SK-N-SH (cell line): Measurements from ENCODE around the gene NRF1.

ENCODE experiments used
- CHD2 ChIP-seq: fragments of 150-350 bp; IDR thresholded peaks from 2 replicates; pipeline ENCODE4 v1.6.1; 2018; ENCODE audit warnings: low read length; ENCODE audit not compliant: partially characterized antibody
- ELF1 ChIP-seq: IDR thresholded peaks from 2 replicates; pipeline ENCODE4 v1.4.0; 2012
- EP300 ChIP-seq, 2 experiments: IDR thresholded peaks; 2 replicates each; pipeline versions ENCODE4 v1.4.0 to v1.6.1; 2012; ENCODE audit warnings: borderline replicate concordance in 1 of 2, low read depth in 1 of 2, low read length in 1 of 2
- MAX ChIP-seq: IDR thresholded peaks from 2 replicates; pipeline ENCODE4 v1.4.0; 2012; ENCODE audit warnings: low read depth
- MEF2A ChIP-seq: IDR thresholded peaks from 2 replicates; pipeline ENCODE4 v1.4.0; 2012; ENCODE audit warnings: low read depth, borderline replicate concordance
- POLR2AphosphoS5 ChIP-seq: IDR thresholded peaks from 2 replicates; pipeline ENCODE4 v1.6.1; 2012; ENCODE audit warnings: low read depth, low read length
- RAD21 ChIP-seq: IDR thresholded peaks from 2 replicates; pipeline ENCODE4 v1.6.1; 2012; ENCODE audit warnings: mild to moderate bottlenecking, low read length
- RCOR1 ChIP-seq: fragments of 150-350 bp; IDR thresholded peaks from 2 replicates; pipeline ENCODE4 v1.6.1; 2017; ENCODE audit warnings: antibody characterized with exemption, low read length
- RXRA ChIP-seq: IDR thresholded peaks from 2 replicates; pipeline ENCODE4 v1.4.0; 2012; ENCODE audit warnings: low read depth, mild to moderate bottlenecking, borderline replicate concordance
- USF2 ChIP-seq: fragments of 150-350 bp; IDR thresholded peaks from 2 replicates; pipeline ENCODE4 v1.6.1; 2017; ENCODE audit warnings: antibody characterized with exemption, low read length, low read depth, borderline replicate concordance
- YY1 ChIP-seq: IDR thresholded peaks from 2 replicates; pipeline ENCODE4 v1.4.0; 2012; ENCODE audit warnings: low read depth, mild to moderate bottlenecking
- TF ChIP-seq, protein P1 (sequence below): fragments of 200-600 bp; sonication (generic); IDR thresholded peaks from 2 replicates; pipeline ENCODE4 v1.6.1; 2017; ENCODE audit warnings: antibody characterized with exemption, mild to moderate bottlenecking, moderate library complexity
- TF ChIP-seq, protein P2 (sequence below): fragments of 150-350 bp; IDR thresholded peaks from 2 replicates; pipeline ENCODE4 v1.6.1; 2016; ENCODE audit warnings: mild to moderate bottlenecking, low read depth, low read length
- TF ChIP-seq, protein P3 (sequence below): IDR thresholded peaks from 2 replicates; pipeline ENCODE4 v1.6.1; 2012; ENCODE audit warnings: mild to moderate bottlenecking, low read depth, low read length, moderate library complexity

GRCh38 chr7:129643550-129644170, 32.1 kb downstream of the NRF1 start:
- TF ChIP-seq POLR2AphosphoS5 (no peak), EP300 (IDR thresholded peaks at IDR 0.05; ENCODE audit: borderline replicate concordance in 1 of 2, low read depth in 1 of 2, low read length in 1 of 2) (no peak), MAX (no peak), YY1 (no peak), ELF1 (no peak), CHD2 (no peak), RXRA (no peak), RAD21 (no peak), RCOR1 (no peak), USF2 (no peak), MEF2A (no peak)
- TF ChIP-seq, protein P1, sequence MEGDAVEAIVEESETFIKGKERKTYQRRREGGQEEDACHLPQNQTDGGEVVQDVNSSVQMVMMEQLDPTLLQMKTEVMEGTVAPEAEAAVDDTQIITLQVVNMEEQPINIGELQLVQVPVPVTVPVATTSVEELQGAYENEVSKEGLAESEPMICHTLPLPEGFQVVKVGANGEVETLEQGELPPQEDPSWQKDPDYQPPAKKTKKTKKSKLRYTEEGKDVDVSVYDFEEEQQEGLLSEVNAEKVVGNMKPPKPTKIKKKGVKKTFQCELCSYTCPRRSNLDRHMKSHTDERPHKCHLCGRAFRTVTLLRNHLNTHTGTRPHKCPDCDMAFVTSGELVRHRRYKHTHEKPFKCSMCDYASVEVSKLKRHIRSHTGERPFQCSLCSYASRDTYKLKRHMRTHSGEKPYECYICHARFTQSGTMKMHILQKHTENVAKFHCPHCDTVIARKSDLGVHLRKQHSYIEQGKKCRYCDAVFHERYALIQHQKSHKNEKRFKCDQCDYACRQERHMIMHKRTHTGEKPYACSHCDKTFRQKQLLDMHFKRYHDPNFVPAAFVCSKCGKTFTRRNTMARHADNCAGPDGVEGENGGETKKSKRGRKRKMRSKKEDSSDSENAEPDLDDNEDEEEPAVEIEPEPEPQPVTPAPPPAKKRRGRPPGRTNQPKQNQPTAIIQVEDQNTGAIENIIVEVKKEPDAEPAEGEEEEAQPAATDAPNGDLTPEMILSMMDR = no peak
- TF ChIP-seq, protein P2, sequence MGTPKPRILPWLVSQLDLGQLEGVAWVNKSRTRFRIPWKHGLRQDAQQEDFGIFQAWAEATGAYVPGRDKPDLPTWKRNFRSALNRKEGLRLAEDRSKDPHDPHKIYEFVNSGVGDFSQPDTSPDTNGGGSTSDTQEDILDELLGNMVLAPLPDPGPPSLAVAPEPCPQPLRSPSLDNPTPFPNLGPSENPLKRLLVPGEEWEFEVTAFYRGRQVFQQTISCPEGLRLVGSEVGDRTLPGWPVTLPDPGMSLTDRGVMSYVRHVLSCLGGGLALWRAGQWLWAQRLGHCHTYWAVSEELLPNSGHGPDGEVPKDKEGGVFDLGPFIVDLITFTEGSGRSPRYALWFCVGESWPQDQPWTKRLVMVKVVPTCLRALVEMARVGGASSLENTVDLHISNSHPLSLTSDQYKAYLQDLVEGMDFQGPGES = no peak
- TF ChIP-seq, protein P3, sequence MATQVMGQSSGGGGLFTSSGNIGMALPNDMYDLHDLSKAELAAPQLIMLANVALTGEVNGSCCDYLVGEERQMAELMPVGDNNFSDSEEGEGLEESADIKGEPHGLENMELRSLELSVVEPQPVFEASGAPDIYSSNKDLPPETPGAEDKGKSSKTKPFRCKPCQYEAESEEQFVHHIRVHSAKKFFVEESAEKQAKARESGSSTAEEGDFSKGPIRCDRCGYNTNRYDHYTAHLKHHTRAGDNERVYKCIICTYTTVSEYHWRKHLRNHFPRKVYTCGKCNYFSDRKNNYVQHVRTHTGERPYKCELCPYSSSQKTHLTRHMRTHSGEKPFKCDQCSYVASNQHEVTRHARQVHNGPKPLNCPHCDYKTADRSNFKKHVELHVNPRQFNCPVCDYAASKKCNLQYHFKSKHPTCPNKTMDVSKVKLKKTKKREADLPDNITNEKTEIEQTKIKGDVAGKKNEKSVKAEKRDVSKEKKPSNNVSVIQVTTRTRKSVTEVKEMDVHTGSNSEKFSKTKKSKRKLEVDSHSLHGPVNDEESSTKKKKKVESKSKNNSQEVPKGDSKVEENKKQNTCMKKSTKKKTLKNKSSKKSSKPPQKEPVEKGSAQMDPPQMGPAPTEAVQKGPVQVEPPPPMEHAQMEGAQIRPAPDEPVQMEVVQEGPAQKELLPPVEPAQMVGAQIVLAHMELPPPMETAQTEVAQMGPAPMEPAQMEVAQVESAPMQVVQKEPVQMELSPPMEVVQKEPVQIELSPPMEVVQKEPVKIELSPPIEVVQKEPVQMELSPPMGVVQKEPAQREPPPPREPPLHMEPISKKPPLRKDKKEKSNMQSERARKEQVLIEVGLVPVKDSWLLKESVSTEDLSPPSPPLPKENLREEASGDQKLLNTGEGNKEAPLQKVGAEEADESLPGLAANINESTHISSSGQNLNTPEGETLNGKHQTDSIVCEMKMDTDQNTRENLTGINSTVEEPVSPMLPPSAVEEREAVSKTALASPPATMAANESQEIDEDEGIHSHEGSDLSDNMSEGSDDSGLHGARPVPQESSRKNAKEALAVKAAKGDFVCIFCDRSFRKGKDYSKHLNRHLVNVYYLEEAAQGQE = no peak
